ENCODE measurements around the gene METTL26.

Gene METTL26

DNA sequence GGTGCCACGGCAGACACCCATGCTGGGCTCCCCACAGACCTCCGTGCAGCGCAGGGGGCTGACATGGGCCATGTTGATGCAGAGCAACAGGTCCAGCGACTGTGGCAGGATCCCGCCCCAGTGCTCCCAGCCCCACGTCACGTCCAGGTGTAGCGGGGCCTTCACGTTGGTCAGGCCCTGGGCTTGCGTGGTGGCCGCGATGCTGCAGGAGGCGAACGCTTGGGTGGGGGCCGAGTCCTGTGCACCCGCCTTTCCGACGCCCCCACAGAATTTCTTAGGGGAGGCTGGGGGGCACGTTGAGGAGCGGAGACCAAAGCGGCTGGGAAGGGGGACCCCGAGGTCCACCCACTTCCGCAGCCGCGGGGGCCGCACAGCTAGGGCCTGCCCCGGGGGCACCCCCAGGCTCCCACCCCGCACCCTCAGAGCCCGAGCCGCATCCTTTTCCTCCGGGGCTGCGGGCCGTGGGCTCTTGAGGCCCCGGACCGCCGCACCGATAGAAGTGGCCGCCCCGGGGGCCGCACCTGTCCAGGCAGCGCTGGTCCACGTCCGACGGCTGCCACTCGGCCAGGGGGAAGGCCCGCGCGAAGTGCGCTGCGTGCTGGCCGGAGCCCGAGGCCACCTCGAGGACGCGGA, 416 bp downstream of the METTL26 start:
- TF ChIP-seq, protein P1, sequence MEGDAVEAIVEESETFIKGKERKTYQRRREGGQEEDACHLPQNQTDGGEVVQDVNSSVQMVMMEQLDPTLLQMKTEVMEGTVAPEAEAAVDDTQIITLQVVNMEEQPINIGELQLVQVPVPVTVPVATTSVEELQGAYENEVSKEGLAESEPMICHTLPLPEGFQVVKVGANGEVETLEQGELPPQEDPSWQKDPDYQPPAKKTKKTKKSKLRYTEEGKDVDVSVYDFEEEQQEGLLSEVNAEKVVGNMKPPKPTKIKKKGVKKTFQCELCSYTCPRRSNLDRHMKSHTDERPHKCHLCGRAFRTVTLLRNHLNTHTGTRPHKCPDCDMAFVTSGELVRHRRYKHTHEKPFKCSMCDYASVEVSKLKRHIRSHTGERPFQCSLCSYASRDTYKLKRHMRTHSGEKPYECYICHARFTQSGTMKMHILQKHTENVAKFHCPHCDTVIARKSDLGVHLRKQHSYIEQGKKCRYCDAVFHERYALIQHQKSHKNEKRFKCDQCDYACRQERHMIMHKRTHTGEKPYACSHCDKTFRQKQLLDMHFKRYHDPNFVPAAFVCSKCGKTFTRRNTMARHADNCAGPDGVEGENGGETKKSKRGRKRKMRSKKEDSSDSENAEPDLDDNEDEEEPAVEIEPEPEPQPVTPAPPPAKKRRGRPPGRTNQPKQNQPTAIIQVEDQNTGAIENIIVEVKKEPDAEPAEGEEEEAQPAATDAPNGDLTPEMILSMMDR (conservative IDR thresholded peaks at IDR 0.05; ENCODE audit: low read depth, low read length), result no peak
- no peak for DNase-seq (ENCODE audit: low read depth)
- peak overlapping the region; percentile 87 for H3K4me3 ChIP-seq (ENCODE audit: low read depth, low read length)

DNA sequence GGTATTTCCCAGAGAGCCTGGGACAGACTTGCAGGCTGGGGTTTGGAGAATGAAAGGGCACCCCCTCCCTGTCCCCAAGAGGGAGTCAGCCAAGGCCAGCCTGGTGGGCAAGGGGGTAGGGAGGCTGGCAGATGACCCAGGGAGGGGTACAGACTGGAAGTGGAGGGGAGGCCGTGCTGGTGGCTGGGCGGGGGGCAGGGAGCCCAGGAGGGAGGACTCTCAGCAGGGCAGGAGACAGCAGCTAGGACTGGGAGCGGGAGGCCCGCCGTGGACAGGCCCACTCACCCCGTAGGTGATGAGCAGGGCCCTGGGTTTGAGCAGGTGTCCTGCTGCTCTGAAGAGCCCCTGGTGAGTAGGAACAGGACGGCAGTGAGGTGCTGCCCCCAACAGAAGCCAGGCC, 1.1 kb downstream of the METTL26 start:
- no peak overlapping the region for H3K4me3 ChIP-seq (ENCODE audit: low read depth, low read length)
- TF ChIP-seq, protein P1 (conservative IDR thresholded peaks at IDR 0.05; ENCODE audit: low read depth, low read length), result no peak
- DNase-seq (ENCODE audit: low read depth), result no peak

DNA sequence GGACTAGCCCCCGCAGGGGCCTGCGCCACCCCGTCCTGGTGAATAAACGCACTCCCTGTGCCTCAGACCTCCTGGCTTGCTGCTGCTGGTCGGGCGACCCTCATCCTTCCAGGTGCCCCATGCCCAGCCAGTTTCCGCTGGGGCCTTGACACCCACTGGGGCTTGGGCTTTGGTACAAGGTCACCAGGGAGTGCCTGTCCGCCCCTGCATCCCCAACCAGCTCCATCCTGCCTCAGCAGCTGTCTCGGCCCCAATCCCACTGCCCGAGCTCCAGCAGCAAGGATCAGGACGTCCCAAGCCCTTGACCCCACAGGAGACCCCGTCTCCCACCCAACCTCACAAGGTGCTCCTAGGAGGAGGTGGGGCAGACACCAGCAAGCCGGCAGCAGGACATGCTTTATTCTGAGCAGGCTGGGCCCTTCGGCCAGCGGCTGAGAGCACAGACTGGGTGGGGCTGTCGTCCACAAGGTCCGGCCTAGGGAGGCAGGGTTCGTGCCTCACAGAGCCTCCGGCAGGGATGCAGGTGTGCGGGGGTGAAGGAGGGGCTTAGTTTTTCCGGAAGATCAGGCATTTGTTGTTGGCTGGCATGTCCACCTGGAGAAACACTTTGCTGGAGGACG, 1.9 kb downstream of the METTL26 start:
- no peak overlapping the region for H3K4me3 ChIP-seq (ENCODE audit: low read depth, low read length)
- TF ChIP-seq, protein P1 (conservative IDR thresholded peaks at IDR 0.05; ENCODE audit: low read depth, low read length), result no peak
- DNase-seq (ENCODE audit: low read depth), result no peak

DNA sequence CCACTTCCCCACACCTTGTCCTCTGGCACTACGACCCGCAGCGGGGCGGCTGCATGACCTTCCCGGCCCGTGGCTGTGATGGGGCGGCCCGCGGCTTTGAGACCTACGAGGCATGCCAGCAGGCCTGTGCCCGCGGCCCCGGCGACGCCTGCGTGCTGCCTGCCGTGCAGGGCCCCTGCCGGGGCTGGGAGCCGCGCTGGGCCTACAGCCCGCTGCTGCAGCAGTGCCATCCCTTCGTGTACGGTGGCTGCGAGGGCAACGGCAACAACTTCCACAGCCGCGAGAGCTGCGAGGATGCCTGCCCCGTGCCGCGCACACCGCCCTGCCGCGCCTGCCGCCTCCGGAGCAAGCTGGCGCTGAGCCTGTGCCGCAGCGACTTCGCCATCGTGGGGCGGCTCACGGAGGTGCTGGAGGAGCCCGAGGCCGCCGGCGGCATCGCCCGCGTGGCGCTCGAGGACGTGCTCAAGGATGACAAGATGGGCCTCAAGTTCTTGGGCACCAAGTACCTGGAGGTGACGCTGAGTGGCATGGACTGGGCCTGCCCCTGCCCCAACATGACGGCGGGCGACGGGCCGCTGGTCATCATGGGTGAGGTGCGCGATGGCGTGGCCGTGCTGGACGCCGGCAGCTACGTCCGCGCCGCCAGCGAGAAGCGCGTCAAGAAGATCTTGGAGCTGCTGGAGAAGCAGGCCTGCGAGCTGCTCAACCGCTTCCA, 2.6 kb downstream of the METTL26 start:
- TF ChIP-seq, protein P1 (conservative IDR thresholded peaks at IDR 0.05; ENCODE audit: low read depth, low read length), result no peak
- no peak overlapping the region for H3K4me3 ChIP-seq (ENCODE audit: low read depth, low read length)
- DNase-seq (ENCODE audit: low read depth), result no peak

DNA sequence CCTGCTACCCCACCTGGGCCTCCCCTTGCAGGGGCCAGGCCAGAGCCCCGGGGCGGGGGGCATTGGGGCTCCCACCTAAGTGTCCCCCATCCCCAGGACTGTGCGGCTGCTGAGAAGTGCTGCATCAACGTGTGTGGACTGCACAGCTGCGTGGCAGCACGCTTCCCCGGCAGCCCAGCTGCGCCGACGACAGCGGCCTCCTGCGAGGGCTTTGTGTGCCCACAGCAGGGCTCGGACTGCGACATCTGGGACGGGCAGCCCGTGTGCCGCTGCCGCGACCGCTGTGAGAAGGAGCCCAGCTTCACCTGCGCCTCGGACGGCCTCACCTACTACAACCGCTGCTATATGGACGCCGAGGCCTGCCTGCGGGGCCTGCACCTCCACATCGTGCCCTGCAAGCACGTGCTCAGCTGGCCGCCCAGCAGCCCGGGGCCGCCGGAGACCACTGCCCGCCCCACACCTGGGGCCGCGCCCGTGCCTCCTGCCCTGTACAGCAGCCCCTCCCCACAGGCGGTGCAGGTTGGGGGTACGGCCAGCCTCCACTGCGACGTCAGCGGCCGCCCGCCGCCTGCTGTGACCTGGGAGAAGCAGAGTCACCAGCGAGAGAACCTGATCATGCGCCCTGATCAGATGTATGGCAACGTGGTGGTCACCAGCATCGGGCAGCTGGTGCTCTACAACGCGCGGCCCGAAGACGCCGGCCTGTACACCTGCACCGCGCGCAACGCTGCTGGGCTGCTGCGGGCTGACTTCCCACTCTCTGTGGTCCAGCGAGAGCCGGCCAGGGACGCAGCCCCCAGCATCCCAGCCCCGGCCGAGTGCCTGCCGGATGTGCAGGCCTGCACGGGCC, 3.4 kb downstream of the METTL26 start:
- TF ChIP-seq, protein P1 (conservative IDR thresholded peaks at IDR 0.05; ENCODE audit: low read depth, low read length), result no peak
- DNase-seq (ENCODE audit: low read depth), result no peak
- H3K4me3 ChIP-seq (ENCODE audit: low read depth, low read length), result no peak overlapping the region

DNA sequence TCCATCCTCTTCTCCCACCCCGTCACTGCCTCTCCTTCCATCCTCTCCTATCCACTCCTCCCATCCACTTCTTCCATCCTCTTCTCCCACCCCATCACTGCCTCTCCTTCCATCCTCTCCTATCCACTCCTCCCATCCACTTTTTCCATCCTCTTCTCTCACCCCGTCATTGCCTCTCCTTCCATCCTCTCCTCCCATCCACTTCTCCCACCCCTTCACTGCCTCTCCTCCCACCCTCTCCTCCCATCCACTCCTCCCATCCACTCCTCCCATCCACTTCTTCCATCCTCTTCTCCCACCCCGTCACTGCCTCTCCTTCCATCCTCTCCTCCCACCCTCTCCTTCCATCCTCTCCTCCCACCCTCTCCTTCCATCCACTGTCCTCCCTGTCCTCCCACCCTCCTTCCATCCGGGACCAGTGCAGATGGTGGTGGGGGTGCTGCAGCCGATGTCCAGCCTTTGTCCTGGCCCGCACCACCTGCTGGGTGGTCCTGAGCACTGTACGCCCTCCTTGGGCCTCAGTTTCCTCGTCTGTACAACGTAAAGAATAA, 4.2 kb downstream of the METTL26 start:
- no peak overlapping the region for H3K4me3 ChIP-seq (ENCODE audit: low read depth, low read length)
- TF ChIP-seq, protein P1 (conservative IDR thresholded peaks at IDR 0.05; ENCODE audit: low read depth, low read length), result no peak
- DNase-seq (ENCODE audit: low read depth), result no peak

Measured in choroid plexus epithelial cell (primary cell).